Nephron (organoid): ENCODE results near the gene AMBRA1.

Experiments used
- H3K27ac Mint-ChIP-seq, 3 experiments: 2 replicates each; pipeline ENCODE4 v1.8.0; 2020; ENCODE audit warnings: mixed read lengths in 3 of 3, mild to moderate bottlenecking in 2 of 3, moderate library complexity in 1 of 3
- H3K27me3 Mint-ChIP-seq: 2 replicates; pipeline ENCODE4 v1.8.0; 2021; ENCODE audit warnings: low read depth, mild to moderate bottlenecking, moderate library complexity, mixed read lengths
- H3K36me3 Mint-ChIP-seq: 2 replicates; pipeline ENCODE4 v1.8.0; 2020; ENCODE audit warnings: low read depth, mixed read lengths
- H3K4me1 Mint-ChIP-seq: 2 replicates; pipeline ENCODE4 v1.8.0; 2020; ENCODE audit warnings: mixed read lengths
- H3K4me3 Mint-ChIP-seq, 3 experiments: 2 replicates each; pipeline ENCODE4 v1.8.0; 2020; ENCODE audit warnings: mild to moderate bottlenecking in 3 of 3, mixed read lengths in 3 of 3, moderate library complexity in 2 of 3
- H3K9me3 Mint-ChIP-seq: 2 replicates; pipeline ENCODE4 v1.8.0; 2020; ENCODE audit warnings: mixed read lengths
- CTCF ChIP-seq, 3 experiments: fragments of 200-600 bp; sonication (generic); IDR thresholded peaks; one replicate each; pipeline ENCODE4 v1.5.0; 2021; ENCODE audit warnings: antibody characterized with exemption in 3 of 3; ENCODE audit not compliant: unreplicated experiment in 3 of 3

AMBRA1 gene

GRCh38 chr11:46417711-46418110, 176.1 kb downstream of the AMBRA1 start:
- Mint-ChIP-seq H3K27ac (peak overlapping the region in 1 of 3 experiments; percentile 9), H3K27me3 (no peaks in the 10 kb centered on the region), H3K36me3 (peaks cover 59% of the 10 kb centered on the region), H3K9me3 (no peaks in the 10 kb centered on the region), H3K4me1 (peaks cover 13% of the 10 kb centered on the region), H3K4me3 (no peak overlapping the region)
- TF ChIP-seq CTCF (IDR thresholded peaks at IDR 0.05; ENCODE audit: unreplicated experiment in 3 of 3), result no peak

- no peak overlapping the region for H3K4me3 Mint-ChIP-seq
- no peaks in the 10 kb centered on the region for H3K9me3 Mint-ChIP-seq
- H3K4me1 Mint-ChIP-seq, result peaks cover 13% of the 10 kb centered on the region
- no peaks in the 10 kb centered on the region for H3K27me3 Mint-ChIP-seq
- H3K27ac Mint-ChIP-seq, result peak overlapping the region in 1 of 3 experiments; percentile 24
- peaks cover 43% of the 10 kb centered on the region for H3K36me3 Mint-ChIP-seq
- TF ChIP-seq CTCF (IDR thresholded peaks at IDR 0.05; ENCODE audit: unreplicated experiment in 3 of 3), result no peak
These were observed 178.9 kb downstream of the AMBRA1 start for GRCh38 chr11:46414879-46415278.

- Mint-ChIP-seq H3K9me3 (no peaks in the 10 kb centered on the region), H3K4me1 (peaks cover 13% of the 10 kb centered on the region), H3K27me3 (no peaks in the 10 kb centered on the region), H3K36me3 (peaks cover 46% of the 10 kb centered on the region), H3K4me3 (no peak overlapping the region), H3K27ac (peak overlapping the region in 1 of 3 experiments; percentile 24)
- TF ChIP-seq CTCF (IDR thresholded peaks at IDR 0.05; ENCODE audit: unreplicated experiment in 3 of 3), result no peak
These were observed 179.4 kb downstream of the AMBRA1 start for GRCh38 chr11:46414466-46414796.

- Mint-ChIP-seq H3K27me3 (no peaks in the 10 kb centered on the region), H3K4me1 (peaks cover 13% of the 10 kb centered on the region), H3K9me3 (no peaks in the 10 kb centered on the region), H3K27ac (no peak overlapping the region), H3K4me3 (no peak overlapping the region), H3K36me3 (peaks cover 44% of the 10 kb centered on the region)
- no peak for TF ChIP-seq CTCF (IDR thresholded peaks at IDR 0.05; ENCODE audit: unreplicated experiment in 3 of 3)
These were observed 179.9 kb downstream of the AMBRA1 start for GRCh38 chr11:46413760-46414465.

GRCh38 chr11:46410021-46410420, 183.8 kb downstream of the AMBRA1 start:
- Mint-ChIP-seq H3K4me1 (peaks cover 4% of the 10 kb centered on the region), H3K9me3 (no peaks in the 10 kb centered on the region), H3K4me3 (no peak overlapping the region), H3K27me3 (no peaks in the 10 kb centered on the region), H3K36me3 (peaks cover 33% of the 10 kb centered on the region), H3K27ac (no peak overlapping the region)
- TF ChIP-seq CTCF (IDR thresholded peaks at IDR 0.05; ENCODE audit: unreplicated experiment in 3 of 3), result no peak

- no peak overlapping the region for H3K27ac Mint-ChIP-seq
- H3K36me3 Mint-ChIP-seq, result peaks cover 29% of the 10 kb centered on the region
- H3K9me3 Mint-ChIP-seq, result no peaks in the 10 kb centered on the region
- H3K4me3 Mint-ChIP-seq, result no peak overlapping the region
- no peak for TF ChIP-seq CTCF (IDR thresholded peaks at IDR 0.05; ENCODE audit: unreplicated experiment in 3 of 3)
- H3K4me1 Mint-ChIP-seq, result no peaks in the 10 kb centered on the region
- no peaks in the 10 kb centered on the region for H3K27me3 Mint-ChIP-seq
These were observed 185.3 kb downstream of the AMBRA1 start for GRCh38 chr11:46408407-46408986.
